Measurements from ENCODE around the gene RCOR1.

DNA sequence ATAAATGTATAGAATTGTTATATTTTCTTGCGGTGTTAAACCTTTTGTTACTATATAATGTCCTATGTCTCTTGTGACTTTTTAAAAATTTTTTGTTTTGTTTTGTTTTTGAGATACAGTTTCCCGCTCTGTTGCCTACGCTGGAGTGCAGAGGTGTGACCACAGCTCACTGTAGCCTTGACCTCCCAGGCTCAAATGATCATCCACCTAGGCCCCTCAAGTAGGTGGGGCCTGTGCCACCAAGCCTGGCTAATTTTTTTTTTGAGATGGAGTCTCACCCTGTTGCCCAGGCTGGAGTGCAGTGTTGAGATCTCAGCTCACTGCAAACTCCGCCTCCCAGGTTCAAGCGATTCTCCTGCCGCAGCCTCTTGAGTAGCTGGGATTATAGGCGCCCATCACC is 26.5 kb upstream of the RCOR1 start:
- TF ChIP-seq POLR2AphosphoS5 (IDR thresholded peaks at IDR 0.05; ENCODE audit: low read depth, low read length) (no peak), FOXP2 (optimal IDR thresholded peaks at IDR 0.05; ENCODE audit: borderline replicate concordance, extremely low read depth, extremely low read length, insufficient read depth) (no peak), TAF1 (IDR thresholded peaks at IDR 0.05; ENCODE audit: borderline replicate concordance, insufficient read depth, low read length) (no peak)
